Fibroblast of lung (primary cell): ENCODE data around the gene PCSK1N. TPM values are rescaled to one million over a fixed set of nuclear protein-coding genes. Genes with fewer than 3 reads are reported as not detected.
A peak's percentile ranks its signal among the peaks of the same experiment; 100 is the strongest.

Experiments
- DNase-seq, 2 donors: peaks; one replicate each; pipeline versions ENCODE4 v3.0.0 to v3.0.0-alpha.2; 2010; ENCODE audit warnings: low read depth in 2 of 2
- H2AFZ ChIP-seq: 2 replicates; pipeline ENCODE4 v1.5.1; 2012; ENCODE audit warnings: low read length, control low read depth, inconsistent platforms
- H3K27ac ChIP-seq: 2 replicates; pipeline ENCODE4 v1.5.1; 2011; ENCODE audit warnings: low read length, control low read depth; ENCODE audit not compliant: insufficient read depth
- H3K27me3 ChIP-seq: 2 replicates; pipeline ENCODE4 v1.5.1; 2011; ENCODE audit warnings: mild to moderate bottlenecking, low read length; ENCODE audit not compliant: control insufficient read depth, insufficient read depth
- H3K36me3 ChIP-seq: 2 replicates; pipeline ENCODE4 v1.5.1; 2011; ENCODE audit warnings: low read length; ENCODE audit not compliant: control insufficient read depth, insufficient read depth
- H3K4me1 ChIP-seq: 2 replicates; pipeline ENCODE4 v1.5.1; 2011; ENCODE audit warnings: low read length; ENCODE audit not compliant: control insufficient read depth, insufficient read depth; ENCODE audit errors: extremely low read depth
- H3K4me2 ChIP-seq: 2 replicates; pipeline ENCODE4 v1.5.1; 2011; ENCODE audit warnings: low read length, control low read depth; ENCODE audit not compliant: insufficient read depth; ENCODE audit errors: extremely low read depth
- H3K4me3 ChIP-seq, 4 experiments: fragments of 200-600 bp in 1 of 4; sonication (generic) in 1 of 4; replicated peaks in 1 of 4; 2 replicates each; pipeline ENCODE4 v1.5.1; 2011 to 2016; ENCODE audit warnings: low read length in 4 of 4, low read depth in 3 of 4, mild to moderate bottlenecking in 3 of 4, control low read depth in 2 of 4, inconsistent platforms in 1 of 4, mixed read lengths in 1 of 4; ENCODE audit not compliant: insufficient read depth in 1 of 4; ENCODE audit errors: control extremely low read depth in 1 of 4
- H3K79me2 ChIP-seq: 2 replicates; pipeline ENCODE4 v1.5.1; 2012; ENCODE audit warnings: mild to moderate bottlenecking, low read length, inconsistent platforms; ENCODE audit not compliant: control insufficient read depth, insufficient read depth
- H3K9ac ChIP-seq: 2 replicates; pipeline ENCODE4 v1.5.1; 2011; ENCODE audit warnings: mild to moderate bottlenecking, low read length, control low read depth; ENCODE audit not compliant: insufficient read depth
- H3K9me3 ChIP-seq: 2 replicates; pipeline ENCODE4 v1.5.1; 2012; ENCODE audit warnings: low read depth, low read length; ENCODE audit not compliant: control insufficient read depth, insufficient read depth
- H4K20me1 ChIP-seq: 2 replicates; pipeline ENCODE4 v1.5.1; 2011; ENCODE audit warnings: low read length; ENCODE audit not compliant: control insufficient read depth, insufficient read depth; ENCODE audit errors: extremely low read depth
- CTCF ChIP-seq, 2 donors: IDR thresholded peaks in 1 of 2; conservative IDR thresholded peaks in 1 of 2; 1 replicate in 1 of 2; 2 replicates in 1 of 2; pipeline ENCODE4 v1.5.1; 2011 to 2012; ENCODE audit warnings: low read length in 2 of 2, control low read depth in 1 of 2, inconsistent platforms in 1 of 2, low read depth in 1 of 2, mild to moderate bottlenecking in 1 of 2
- EZH2 ChIP-seq: IDR thresholded peaks from 2 replicates; pipeline ENCODE4 v1.5.1; 2012; ENCODE audit warnings: low read length, control low read depth, mild to moderate bottlenecking; ENCODE audit errors: missing control alignments
- polyA plus RNA-seq, 2 donors: library from polyadenylated mRNA; depleted of rRNA in 1 of 2; stranded (reverse) in 1 of 2; unstranded in 1 of 2; fragments of >200 nt; gene quantifications; 2 replicates each; pipeline ENCODE4 v1.2.1, GENCODE V29; 2011 to 2012; ENCODE audit warnings: missing spikeins in 1 of 2
- total RNA-seq: library from RNA; depleted of rRNA; stranded (reverse); fragments of >200 nt; gene quantifications from 2 replicates; pipeline ENCODE4 v1.2.1, GENCODE V29; 2014

Gene PCSK1N
- total and polyA plus RNA-seq, 2 donors (not counting 1 experiment from before 2014, with no cell fraction given), result 0.08 to 0.17 TPM

- Histone ChIP-seq H3K9me3 (no peaks in the 10 kb centered on the region), H3K9ac (no peak overlapping the region), H3K27ac (no peak overlapping the region), H2AFZ (no peak overlapping the region), H3K4me1 (no peaks in the 10 kb centered on the region), H3K79me2 (no peaks in the 10 kb centered on the region), H4K20me1 (no peaks in the 10 kb centered on the region), H3K36me3 (no peaks in the 10 kb centered on the region), H3K4me2 (no peak overlapping the region), H3K4me3 (no peak overlapping the region), H3K27me3 (no peaks in the 10 kb centered on the region)
- DNase-seq, result no peak
- TF ChIP-seq EZH2, result no peak
- no peak for TF ChIP-seq CTCF (conservative IDR thresholded peaks at IDR 0.05 in 1 of 2, IDR thresholded peaks at IDR 0.05 in 1 of 2; ENCODE audit: low read depth in 1 of 2, low read length in 2 of 2)
Observed at GRCh38 chrX:48806081-48806480, 29.3 kb downstream of the PCSK1N start.

DNA sequence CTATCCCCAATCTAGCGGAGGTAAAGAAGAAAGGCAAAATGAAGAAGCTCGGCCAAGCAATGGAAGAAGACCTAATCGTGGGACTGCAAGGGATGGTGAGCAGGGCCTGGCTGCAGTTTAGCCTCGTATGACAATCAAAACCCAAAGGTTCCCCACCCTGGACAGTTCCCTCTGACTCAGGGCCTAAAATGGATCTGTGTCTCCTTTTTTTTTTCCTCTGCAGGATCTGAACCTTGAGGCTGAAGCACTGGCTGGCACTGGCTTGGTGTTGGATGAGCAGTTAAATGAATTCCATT is 32.6 kb downstream of the PCSK1N start:
- Histone ChIP-seq H3K36me3 (no peaks in the 10 kb centered on the region), H3K27ac (peak overlapping the region; percentile 95), H3K27me3 (no peaks in the 10 kb centered on the region), H3K9me3 (no peaks in the 10 kb centered on the region), H3K79me2 (no peaks in the 10 kb centered on the region), H3K4me3 (peak overlapping the region; percentile 57 to 74 (median 70)), H4K20me1 (no peaks in the 10 kb centered on the region), H3K9ac (no peak overlapping the region), H3K4me1 (no peaks in the 10 kb centered on the region), H3K4me2 (peak overlapping the region; percentile 15), H2AFZ (no peak overlapping the region)
- DNase-seq, result no peak
- TF ChIP-seq CTCF (conservative IDR thresholded peaks at IDR 0.05 in 1 of 2, IDR thresholded peaks at IDR 0.05 in 1 of 2; ENCODE audit: low read depth in 1 of 2, low read length in 2 of 2), result no peak
- no peak for TF ChIP-seq EZH2

DNA sequence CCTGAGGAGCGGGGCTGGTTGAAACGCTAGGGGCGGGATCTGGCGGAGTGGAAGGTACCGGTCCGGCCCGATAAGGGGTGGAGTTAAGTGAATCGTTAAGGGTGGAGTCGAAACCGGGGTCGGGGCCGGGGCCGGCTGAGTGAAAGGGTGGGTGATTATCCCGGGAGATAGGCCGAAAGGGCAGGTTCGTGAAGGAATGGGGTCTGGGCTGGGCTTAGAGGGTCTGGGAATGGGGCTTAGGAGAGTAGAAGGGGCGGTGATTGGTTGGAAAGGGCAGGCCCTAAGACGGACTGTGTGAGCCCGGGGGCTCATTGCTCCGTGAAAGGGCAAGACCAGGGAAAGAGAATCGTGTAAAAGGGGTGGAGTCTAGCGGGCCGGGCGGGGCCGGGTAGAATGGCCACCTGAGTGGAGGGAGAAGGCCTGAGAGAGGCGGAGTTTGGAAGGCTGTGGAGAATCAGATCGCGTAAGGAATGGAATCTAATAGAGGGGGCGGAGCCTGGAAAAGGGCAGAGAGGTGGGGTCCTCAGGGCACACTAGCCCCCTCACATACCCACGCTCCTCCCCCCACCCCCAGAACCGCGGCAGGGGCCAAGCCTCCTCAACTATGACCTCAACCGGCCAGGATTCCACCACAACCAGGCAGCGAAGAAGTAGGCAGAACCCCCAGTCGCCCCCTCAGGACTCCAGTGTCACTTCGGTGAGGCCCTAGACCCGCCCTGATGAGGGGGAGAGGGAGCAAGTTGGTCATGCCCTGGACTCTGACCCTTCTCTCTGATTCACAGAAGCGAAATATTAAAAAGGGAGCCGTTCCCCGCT is 33.1 kb downstream of the PCSK1N start:
- TF ChIP-seq EZH2 (no peak), CTCF (conservative IDR thresholded peaks at IDR 0.05 in 1 of 2, IDR thresholded peaks at IDR 0.05 in 1 of 2; ENCODE audit: low read depth in 1 of 2, low read length in 2 of 2) (no peak)
- Histone ChIP-seq H3K9me3 (no peaks in the 10 kb centered on the region), H3K79me2 (no peaks in the 10 kb centered on the region), H3K9ac (peak overlapping the region; percentile 77), H3K4me2 (peak overlapping the region; percentile 11), H2AFZ (no peak overlapping the region), H3K27ac (peak overlapping the region; percentile 95), H3K4me1 (no peaks in the 10 kb centered on the region), H3K36me3 (no peaks in the 10 kb centered on the region), H4K20me1 (no peaks in the 10 kb centered on the region), H3K4me3 (peak overlapping the region; percentile 57 to 74 (median 70)), H3K27me3 (no peaks in the 10 kb centered on the region)
- peak; percentile 70 to 78 for DNase-seq
